ENCODE results near the gene WNT3A. TPM values are rescaled to one million over a fixed set of nuclear protein-coding genes. Genes with fewer than 3 reads are reported as not detected.

Gene WNT3A
- total and polyA plus RNA-seq, 2 of the 4 experiments (the other 2 are of a cell fraction), result not detected

- ChIA-PET POLR2A (ENCODE audit: unreplicated experiment) (no interaction called here), CTCF (no interaction called here)
- Histone ChIP-seq H3K27ac (ENCODE audit: insufficient read depth, low read length) (no peak overlapping the region), H2BK20ac (ENCODE audit: low read depth, low read length) (no peak overlapping the region), H2BK5ac (ENCODE audit: low read depth, low read length, poor library complexity, severe bottlenecking) (no peak overlapping the region), H3K79me1 (ENCODE audit: low read depth in 1 of 2, low read length in 2 of 2) (peaks cover 3 to 20% of the 10 kb centered on the region in 2 experiments; a peak in 2 of 4 replicates), H3K18ac (ENCODE audit: low read depth, low read length) (no peak overlapping the region), H2BK120ac (ENCODE audit: low read depth, low read length) (no peak overlapping the region), H3K4me3 (ENCODE audit: insufficient read depth, low read depth, low read length) (no peak overlapping the region), H3K9ac (ENCODE audit: low read depth, low read length) (no peak overlapping the region), H2AK5ac (ENCODE audit: low read depth, low read length) (no peak overlapping the region), H3K36me3 (ENCODE audit: control insufficient read depth, insufficient read depth, low read length) (peaks cover 2% of the 10 kb centered on the region; the same call in 1 of the 2 replicates), H3K4me1 (ENCODE audit: control insufficient read depth, insufficient read depth, low read length) (peaks cover 2% of the 10 kb centered on the region; the same call in 1 of the 2 replicates), H3K9me1 (ENCODE audit: insufficient read depth, low read length) (no peaks in the 10 kb centered on the region; the same call in 1 of the 2 replicates), H3K23ac (ENCODE audit: low read depth, low read length) (no peak overlapping the region), H3K4me2 (ENCODE audit: low read depth, low read length) (no peak overlapping the region), H3K14ac (replicated peaks; ENCODE audit: low read depth, low read length) (no peak overlapping the region), H3K4ac (ENCODE audit: low read depth, low read length) (no peak overlapping the region), H2AFZ (replicated peaks; ENCODE audit: low read length, poor library complexity) (no peak overlapping the region), H4K91ac (ENCODE audit: insufficient read depth, low read depth, low read length) (no peak overlapping the region), H2BK15ac (ENCODE audit: low read depth, low read length) (no peak overlapping the region), H3K9me3 (ENCODE audit: control insufficient read depth, insufficient read depth, low read length) (no peaks in the 10 kb centered on the region), H4K20me1 (ENCODE audit: insufficient read depth, low read length) (peaks cover 28% of the 10 kb centered on the region), H4K8ac (ENCODE audit: low read depth in 2 of 2, low read length in 2 of 2) (no peak overlapping the region), H3K27me3 (ENCODE audit: control insufficient read depth, insufficient read depth, low read length) (no peaks in the 10 kb centered on the region), H3K56ac (ENCODE audit: extremely low read depth, insufficient read depth, low read length) (no peak overlapping the region), H4K5ac (ENCODE audit: low read depth, low read length) (no peak overlapping the region), H2AK9ac (replicated peaks; ENCODE audit: low read depth, low read length, poor library complexity) (no peak overlapping the region)
- TF ChIP-seq FOS (IDR thresholded peaks at IDR 0.05; ENCODE audit: low read depth, low read length) (no peak), ELK1 (IDR thresholded peaks at IDR 0.05; ENCODE audit: borderline replicate concordance, low read depth, low read length) (no peak), NFE2L2 (IDR thresholded peaks at IDR 0.05; ENCODE audit: low read depth, low read length) (no peak), CHD1 (IDR thresholded peaks at IDR 0.05; ENCODE audit: low read depth, low read length) (no peak), POLR2A (IDR thresholded peaks at IDR 0.05; ENCODE audit: low read depth, low read length) (no peak), BHLHE40 (IDR thresholded peaks at IDR 0.05; ENCODE audit: low read depth, low read length) (no peak), MXI1 (IDR thresholded peaks at IDR 0.05; ENCODE audit: borderline replicate concordance, low read depth, low read length) (no peak), RAD21 (IDR thresholded peaks at IDR 0.05; ENCODE audit: low read length) (no peak), MAFK (IDR thresholded peaks at IDR 0.05; ENCODE audit: low read depth, low read length) (no peak), CTCF (conservative IDR thresholded peaks at IDR 0.05; ENCODE audit: low read depth, low read length) (no peak), RCOR1 (IDR thresholded peaks at IDR 0.05; ENCODE audit: insufficient replicate concordance, low read length) (no peak), SMC3 (IDR thresholded peaks at IDR 0.05; ENCODE audit: low read depth, low read length) (no peak), CEBPB (IDR thresholded peaks at IDR 0.05; ENCODE audit: low read depth, low read length) (no peak), MAZ (IDR thresholded peaks at IDR 0.05; ENCODE audit: borderline replicate concordance, low read depth, low read length) (no peak), USF2 (IDR thresholded peaks at IDR 0.05; ENCODE audit: low read depth, low read length) (no peak)
- dilution Hi-C loops (cut with HindIII; ENCODE audit: low sequenced_read_pairs, unreplicated experiment), result no loop called here
- no TSS peak for BruUV-seq (replicated peaks)
- in situ Hi-C loops (cut with MboI; ENCODE audit: low sequenced_read_pairs), result no loop called here
- intact Hi-C loops (cut with micrococcal nuclease), result no loop called here
- DNase-seq (no peak), ATAC-seq (ENCODE audit: low read depth) (no peak)
- 90% methylated on average over 2 of the region's 7 CpGs; no CpG with 5 or more reads in 1 of the 2 experiments for WGBS, 2 experiments (ENCODE audit: extremely low coverage in 2 of 2, insufficient read length in 1 of 2)
Observed at GRCh38 chr1:228079013-228079412, 72.2 kb downstream of the WNT3A start.
